Measurements from ENCODE around the gene FBRS. TPM values are rescaled to one million over a fixed set of nuclear protein-coding genes. Genes with fewer than 3 reads are reported as not detected.

Gene FBRS
- total and polyA plus RNA-seq, 2 donors (not counting 3 experiments of a cell fraction or from before 2014, with no cell fraction given) = 15.5 to 68.6 TPM

DNA sequence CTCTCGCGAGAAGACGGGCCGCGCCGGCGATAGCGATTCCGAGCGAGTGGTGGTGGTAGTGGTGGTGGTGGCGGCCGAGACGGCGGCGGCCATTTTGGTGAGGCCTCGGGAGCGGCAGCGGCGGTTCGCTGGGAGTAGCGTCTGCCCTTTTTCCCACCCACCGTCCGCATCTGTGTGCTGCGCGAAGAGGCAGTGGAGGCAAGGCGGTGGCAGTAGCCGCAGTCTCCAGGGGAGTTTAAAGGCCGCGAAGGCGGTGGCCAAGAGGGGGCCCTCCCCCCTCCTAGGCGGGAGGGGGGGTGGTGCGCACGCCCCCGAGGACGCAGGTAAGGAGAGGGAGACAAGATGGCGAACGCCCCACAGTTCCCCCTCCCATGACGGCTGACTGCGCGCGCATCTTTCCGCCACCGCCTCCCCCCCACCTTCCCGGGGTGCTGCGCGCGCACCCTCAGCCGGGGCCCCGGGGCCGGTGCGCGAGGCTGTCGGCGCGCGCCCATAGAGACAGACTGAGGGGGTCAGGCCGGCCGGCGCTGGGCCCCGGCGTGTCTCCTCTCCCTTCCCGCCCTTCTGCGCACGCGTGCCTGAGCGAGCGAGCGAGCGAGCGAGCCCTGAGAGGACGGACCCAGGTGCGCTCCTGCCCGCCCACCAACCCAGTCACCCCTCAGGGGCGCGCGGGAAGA is 40.0 kb downstream of the FBRS start:
- TF ChIP-seq POLR2AphosphoS5 (IDR thresholded peaks at IDR 0.05; ENCODE audit: insufficient read depth, low read depth, low read length) = peak; percentile 36
- TF ChIP-seq MYC (IDR thresholded peaks at IDR 0.05; ENCODE audit: low read depth, low read length) = no peak
- peak; percentile 94 for TF ChIP-seq POLR2A (IDR thresholded peaks at IDR 0.05; ENCODE audit: low read depth, low read length)
- peak overlapping the region; percentile 49 to 99 (median 77) for H3K4me3 ChIP-seq (replicated peaks in 1 of 3; ENCODE audit: insufficient read depth in 1 of 3, low read depth in 1 of 3, low read length in 3 of 3)
- no peaks in the 10 kb centered on the region for H3K27me3 ChIP-seq (ENCODE audit: control insufficient read depth in 2 of 2, insufficient read depth in 2 of 2, low read length in 2 of 2)
- peak overlapping the region; percentile 40 for H2AFZ ChIP-seq (ENCODE audit: low read depth, low read length)
- dilution Hi-C loops (cut with MboI; ENCODE audit: extremely low pct_ligation_motif_present, low sequenced_read_pairs) (no loop called here), intact Hi-C loops (cut with micrococcal nuclease) (loop anchor here (1.0 to 5.0 kb wide), 6 partner anchors 40 to 225 kb away; partner anchors contain the start of genes FBRS, FBXL19, PHKG2 and PRR14)
- H3K9me3 ChIP-seq (replicated peaks; ENCODE audit: control insufficient read depth, insufficient read depth, low read length) = no peaks in the 10 kb centered on the region
- H3K79me2 ChIP-seq (ENCODE audit: control insufficient read depth, insufficient read depth, low read length) = peaks cover 27% of the 10 kb centered on the region
- ChIA-PET POLR2A (interaction anchor here (1.0 kb wide), 1 partner anchor 40 kb away, joined by 3 read pairs; the partner anchor contains the start of gene FBRS), CTCF (no interaction called here)
- no TSS peak for BruUV-seq (replicated peaks)
- peaks cover 26% of the 10 kb centered on the region for H3K4me1 ChIP-seq (ENCODE audit: control insufficient read depth, extremely low read depth, insufficient read depth, low read length)
- peak overlapping the region; percentile 83 for H3K4me2 ChIP-seq (ENCODE audit: insufficient read depth, low read length)
- peaks cover 3% of the 10 kb centered on the region for H4K20me1 ChIP-seq (replicated peaks; ENCODE audit: control insufficient read depth, extremely low read depth, insufficient read depth, low read length)
- peak overlapping the region; percentile 94 for H3K27ac ChIP-seq (ENCODE audit: insufficient read depth, low read depth, low read length)
- H3K9me1 ChIP-seq (replicated peaks; ENCODE audit: control insufficient read depth, extremely low read depth, insufficient read depth, low read length) = no peaks in the 10 kb centered on the region
- H3K9ac ChIP-seq (replicated peaks; ENCODE audit: extremely low read depth, insufficient read depth, low read length) = peak overlapping the region; percentile 99
- FAIRE-seq (no peak), DNase-seq (ENCODE audit: low read depth, low spot score) (peak; percentile 96)
- peaks cover 4 to 16% of the 10 kb centered on the region in 2 experiments for H3K36me3 ChIP-seq (ENCODE audit: control insufficient read depth in 2 of 2, extremely low read depth in 1 of 2, insufficient read depth in 2 of 2, low read length in 2 of 2)

DNA sequence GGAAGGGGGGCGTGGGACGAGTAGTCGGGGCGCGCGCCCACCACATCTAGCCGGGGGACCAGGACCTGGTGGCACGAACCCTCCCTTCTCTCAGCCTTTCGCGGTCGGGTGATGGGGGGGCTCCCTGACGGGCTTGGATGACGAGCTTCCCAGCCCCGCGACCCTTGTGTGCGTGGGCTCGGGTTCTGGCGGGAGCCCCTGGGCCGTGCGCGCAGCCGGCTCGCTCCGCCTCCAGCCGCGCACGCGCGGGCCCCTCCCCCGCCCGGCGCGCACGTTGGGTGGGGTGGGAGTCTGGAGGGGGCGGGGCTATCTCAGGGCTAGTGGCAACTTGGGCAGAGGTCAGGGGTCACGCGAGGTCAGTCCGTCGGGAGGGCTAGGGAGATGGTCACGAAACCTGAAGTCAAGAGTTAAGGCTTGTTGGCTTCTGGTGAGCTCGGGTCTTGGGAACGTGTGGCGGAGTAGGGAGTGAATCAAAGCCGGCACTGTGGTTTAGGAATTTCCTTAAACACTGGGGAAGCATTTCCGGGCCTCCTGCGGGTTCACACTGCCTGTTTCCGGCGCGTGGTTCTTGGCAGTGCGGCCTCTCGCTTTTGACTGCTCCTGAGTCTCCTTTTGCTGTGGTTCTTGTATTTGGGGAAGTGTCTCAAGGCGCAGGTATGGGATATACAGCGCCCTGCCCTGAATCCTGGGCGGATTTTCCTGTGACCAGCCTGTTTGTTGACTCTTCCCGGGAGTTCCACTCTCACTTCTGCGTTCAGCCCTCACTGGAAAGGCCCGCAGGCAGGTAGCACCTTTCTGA is 40.8 kb downstream of the FBRS start, which contains the start of gene SRCAP:
TSS of gene SRCAP (plus strand) at position 356 of the 799 bp plus-strand sequence. CDS start 1,654 bp downstream, outside the sequence.
- DNase-seq (ENCODE audit: low read depth, low spot score) = peak; percentile 88
- peak within 1 kb of the TSS; percentile 49 to 99 (median 77) for H3K4me3 ChIP-seq (replicated peaks in 1 of 3; ENCODE audit: insufficient read depth in 1 of 3, low read depth in 1 of 3, low read length in 3 of 3)
- intact Hi-C loops (cut with micrococcal nuclease) (loop anchor here (1.0 to 5.0 kb wide), 7 partner anchors 14 to 224 kb away; partner anchors contain the start of genes FBRS, FBXL19, PHKG2 and PRR14), dilution Hi-C loops (cut with MboI; ENCODE audit: extremely low pct_ligation_motif_present, low sequenced_read_pairs) (no loop called here)
- no peaks in the 10 kb centered on the region for H3K9me1 ChIP-seq (replicated peaks; ENCODE audit: control insufficient read depth, extremely low read depth, insufficient read depth, low read length)
- peak within 1 kb of the TSS; percentile 94 for H3K27ac ChIP-seq (ENCODE audit: insufficient read depth, low read depth, low read length)
- CTCF ChIA-PET = no interaction called here
- TF ChIP-seq JUN (IDR thresholded peaks at IDR 0.05; ENCODE audit: borderline replicate concordance, insufficient read depth, insufficient read length, low read depth) = no peak
- TF ChIP-seq MYC (IDR thresholded peaks at IDR 0.05; ENCODE audit: low read depth, low read length) = no peak
- TF ChIP-seq, protein P1, sequence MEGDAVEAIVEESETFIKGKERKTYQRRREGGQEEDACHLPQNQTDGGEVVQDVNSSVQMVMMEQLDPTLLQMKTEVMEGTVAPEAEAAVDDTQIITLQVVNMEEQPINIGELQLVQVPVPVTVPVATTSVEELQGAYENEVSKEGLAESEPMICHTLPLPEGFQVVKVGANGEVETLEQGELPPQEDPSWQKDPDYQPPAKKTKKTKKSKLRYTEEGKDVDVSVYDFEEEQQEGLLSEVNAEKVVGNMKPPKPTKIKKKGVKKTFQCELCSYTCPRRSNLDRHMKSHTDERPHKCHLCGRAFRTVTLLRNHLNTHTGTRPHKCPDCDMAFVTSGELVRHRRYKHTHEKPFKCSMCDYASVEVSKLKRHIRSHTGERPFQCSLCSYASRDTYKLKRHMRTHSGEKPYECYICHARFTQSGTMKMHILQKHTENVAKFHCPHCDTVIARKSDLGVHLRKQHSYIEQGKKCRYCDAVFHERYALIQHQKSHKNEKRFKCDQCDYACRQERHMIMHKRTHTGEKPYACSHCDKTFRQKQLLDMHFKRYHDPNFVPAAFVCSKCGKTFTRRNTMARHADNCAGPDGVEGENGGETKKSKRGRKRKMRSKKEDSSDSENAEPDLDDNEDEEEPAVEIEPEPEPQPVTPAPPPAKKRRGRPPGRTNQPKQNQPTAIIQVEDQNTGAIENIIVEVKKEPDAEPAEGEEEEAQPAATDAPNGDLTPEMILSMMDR (IDR thresholded peaks at IDR 0.05; ENCODE audit: extremely low read depth in 1 of 2, insufficient read depth in 1 of 2, low read depth in 1 of 2, low read length in 2 of 2) = no peak
- peak; percentile 67 for TF ChIP-seq POLR2AphosphoS5 (IDR thresholded peaks at IDR 0.05; ENCODE audit: insufficient read depth, low read depth, low read length)
- TF ChIP-seq EZH2 (IDR thresholded peaks at IDR 0.05; ENCODE audit: borderline replicate concordance, low read depth, low read length, severe bottlenecking) = no peak
- TF ChIP-seq POLR2A (IDR thresholded peaks at IDR 0.05; ENCODE audit: low read depth, low read length) = peak; percentile 54
- TF ChIP-seq GATA2 (IDR thresholded peaks at IDR 0.05; ENCODE audit: insufficient read depth, insufficient read length, low read depth, low read length) = no peak
- no peaks in the 10 kb centered on the region for H3K9me3 ChIP-seq (replicated peaks; ENCODE audit: control insufficient read depth, insufficient read depth, low read length)
- POLR2A ChIA-PET = interaction anchor here (1.0 kb wide), 1 partner anchor 41 kb away, joined by 3 read pairs; the partner anchor contains the start of gene FBRS
- peaks cover 28% of the 10 kb centered on the region for H3K79me2 ChIP-seq (ENCODE audit: control insufficient read depth, insufficient read depth, low read length)
- H3K4me1 ChIP-seq (ENCODE audit: control insufficient read depth, extremely low read depth, insufficient read depth, low read length) = peaks cover 26% of the 10 kb centered on the region
- peak within 1 kb of the TSS; percentile 99 for H3K9ac ChIP-seq (replicated peaks; ENCODE audit: extremely low read depth, insufficient read depth, low read length)
- peaks cover 3% of the 10 kb centered on the region for H4K20me1 ChIP-seq (replicated peaks; ENCODE audit: control insufficient read depth, extremely low read depth, insufficient read depth, low read length)
- H2AFZ ChIP-seq (ENCODE audit: low read depth, low read length) = peak within 1 kb of the TSS; percentile 40
- BruUV-seq (replicated peaks) = no TSS peak
- peaks cover 7 to 18% of the 10 kb centered on the region in 2 experiments for H3K36me3 ChIP-seq (ENCODE audit: control insufficient read depth in 2 of 2, extremely low read depth in 1 of 2, insufficient read depth in 2 of 2, low read length in 2 of 2)
- no peaks in the 10 kb centered on the region for H3K27me3 ChIP-seq (ENCODE audit: control insufficient read depth in 2 of 2, insufficient read depth in 2 of 2, low read length in 2 of 2)
- peak; percentile 91 for FAIRE-seq
- H3K4me2 ChIP-seq (ENCODE audit: insufficient read depth, low read length) = peak within 1 kb of the TSS; percentile 87

Measured in endothelial cell of umbilical vein (primary cell).